Stimulated activated CD4-positive, alpha-beta T cell treated with anti-CD3 and anti-CD28 coated beads, Interleukin-12 subunit alpha, Interleukin-12 subunit beta, amount 100 ng/mL, for 24 hours (primary cell): ENCODE data around the gene ZNF280D.
"Not testable (repeated sequence)": the region's sequence is repeated elsewhere in the genome, so short reads cannot be mapped to it uniquely, and the experiment has no call there.

Source experiments
- DNase-seq, 2 experiments: peaks; one replicate each; pipeline ENCODE4 v3.0.0-alpha.2; 2020; ENCODE audit warnings: low read depth in 2 of 2

Gene ZNF280D

DNA sequence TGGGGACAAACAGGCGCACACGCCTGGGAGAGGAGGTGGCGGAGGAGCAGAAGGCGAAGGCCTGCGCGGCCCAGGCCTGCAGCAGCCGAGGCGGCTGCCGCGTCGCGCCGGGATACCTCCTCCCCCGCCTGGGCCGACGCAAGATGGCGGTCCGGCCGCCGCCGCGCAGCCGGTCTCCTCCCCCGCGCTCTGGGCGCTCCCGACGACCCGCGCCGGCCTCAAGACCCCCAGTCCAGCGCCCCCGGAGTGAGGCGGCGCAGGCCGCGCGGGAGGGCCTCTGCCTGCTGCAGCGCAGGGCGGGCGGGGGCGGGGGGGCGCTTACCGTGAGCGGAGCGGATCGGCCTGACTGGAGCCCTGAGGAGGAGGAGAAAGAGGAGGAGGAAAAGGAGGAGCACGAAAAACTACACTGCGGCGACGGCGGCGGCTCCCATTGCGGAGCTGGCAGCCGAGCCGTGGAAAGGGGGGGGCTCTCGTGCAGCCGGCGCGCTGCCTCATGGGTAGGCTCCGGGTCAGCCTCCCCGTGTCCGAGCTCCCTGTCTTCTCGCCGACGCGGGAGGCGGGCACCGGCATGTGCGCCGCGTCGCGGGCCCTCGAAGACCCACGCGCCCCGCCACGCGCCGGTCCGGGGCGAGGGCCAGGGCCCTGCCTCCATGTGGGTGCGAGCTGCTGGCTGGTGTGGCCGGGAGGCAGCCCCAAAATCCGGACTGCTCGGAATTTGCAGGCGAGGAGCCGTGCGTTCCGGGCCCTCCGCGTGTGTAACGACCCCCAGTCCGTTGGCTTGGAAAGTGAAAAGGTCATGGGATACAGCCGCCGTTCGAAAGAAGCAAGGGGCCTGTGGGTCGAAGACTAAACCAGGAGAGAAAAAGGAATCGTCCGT lies at the start of gene ZNF280D:
Gene ZNF280D (minus strand): TSS at position 374 of the 877 bp plus-strand sequence. CDS start 26,400 bp downstream, outside the sequence.
- peak; percentile 66 to 69 for DNase-seq

DNA sequence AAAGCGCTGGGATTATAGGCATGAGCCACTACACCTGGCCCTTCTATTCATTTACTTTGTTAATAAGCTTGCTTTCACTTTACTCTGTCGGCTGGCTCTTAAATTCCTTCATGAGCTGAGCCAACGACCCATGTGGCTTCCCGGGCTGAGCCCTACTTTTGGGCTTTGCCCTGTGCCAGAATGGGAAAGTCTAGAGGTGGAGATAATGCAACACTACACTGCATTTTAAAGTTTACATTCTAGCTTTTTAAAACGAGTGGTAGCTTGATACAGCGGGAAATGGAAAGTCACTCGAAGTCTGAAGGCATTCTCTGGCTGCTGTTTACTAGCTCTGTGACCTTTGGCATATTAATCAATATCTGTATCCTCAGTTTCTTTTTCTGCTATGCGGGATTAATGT lies 49.0 kb upstream of the ZNF280D start:
- DNase-seq, result no peak

- no peak for DNase-seq
These were observed 48.4 kb upstream of the ZNF280D start for GRCh38 chr15:56781666-56782065.

DNA sequence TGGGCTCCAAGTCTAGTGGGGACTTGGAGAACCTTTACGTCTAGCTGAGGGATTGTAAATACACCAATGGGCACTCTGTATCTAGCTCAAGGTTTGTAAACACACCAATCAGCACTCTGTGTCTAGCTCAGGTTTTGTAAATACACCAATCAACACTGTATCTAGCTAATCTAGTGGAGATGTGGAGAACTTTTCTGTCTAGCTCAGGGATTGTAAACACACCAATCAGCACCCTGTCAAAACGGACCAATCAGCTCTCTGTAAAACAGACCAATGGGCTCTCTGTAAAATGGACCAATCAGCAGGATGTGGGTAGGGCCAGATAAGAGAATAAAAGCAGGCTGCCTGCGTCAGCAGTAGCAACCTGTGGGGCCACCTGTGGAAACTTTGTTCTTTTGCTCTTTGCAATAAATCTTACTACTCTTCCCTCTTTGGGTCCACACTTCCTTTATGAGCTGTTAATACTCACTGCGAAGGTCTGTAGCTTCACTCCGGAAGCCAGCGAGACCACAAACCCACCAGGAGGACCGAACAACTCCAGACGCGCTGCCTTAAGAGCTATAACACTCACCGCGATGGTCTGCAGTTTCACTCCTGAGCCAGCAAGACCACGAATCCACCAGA lies 46.9 kb upstream of the ZNF280D start:
- not testable (repeated sequence) for DNase-seq

GRCh38 chr15:56779449-56779848 lies 46.1 kb upstream of the ZNF280D start:
- not testable (repeated sequence) for DNase-seq

- no peak for DNase-seq
These were observed 45.5 kb upstream of the ZNF280D start for GRCh38 chr15:56778761-56779160.

- no peak for DNase-seq
These were observed 43.5 kb upstream of the ZNF280D start for GRCh38 chr15:56776839-56777238.

DNA sequence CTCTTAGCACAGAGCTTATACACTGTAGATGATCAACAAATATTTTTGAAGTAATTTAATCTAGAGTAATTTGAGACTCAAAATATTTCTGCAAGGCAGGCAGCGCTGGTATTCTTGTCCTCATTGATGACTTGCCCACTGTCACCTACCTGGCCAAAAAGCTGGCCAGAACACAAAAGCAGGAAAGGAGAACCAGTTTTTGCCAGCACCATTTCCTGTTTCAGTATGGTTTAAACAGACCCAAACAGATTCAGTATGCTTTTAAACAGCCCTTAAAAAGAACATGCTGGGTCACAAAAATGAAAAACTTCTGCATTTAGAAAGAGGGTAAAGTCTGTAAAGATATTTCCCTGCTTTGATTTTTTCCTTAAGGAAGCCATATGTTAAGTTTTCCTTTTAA lies 42.3 kb upstream of the ZNF280D start:
- no peak for DNase-seq

GRCh38 chr15:56774356-56774755 lies 41.0 kb upstream of the ZNF280D start:
- DNase-seq, result no peak

GRCh38 chr15:56772868-56773639 lies 39.7 kb upstream of the ZNF280D start:
- no peak for DNase-seq

- DNase-seq, result no peak
These were observed 36.9 kb upstream of the ZNF280D start for GRCh38 chr15:56770173-56770572.

GRCh38 chr15:56767315-56767714 lies 34.0 kb upstream of the ZNF280D start:
- DNase-seq, result no peak

DNA sequence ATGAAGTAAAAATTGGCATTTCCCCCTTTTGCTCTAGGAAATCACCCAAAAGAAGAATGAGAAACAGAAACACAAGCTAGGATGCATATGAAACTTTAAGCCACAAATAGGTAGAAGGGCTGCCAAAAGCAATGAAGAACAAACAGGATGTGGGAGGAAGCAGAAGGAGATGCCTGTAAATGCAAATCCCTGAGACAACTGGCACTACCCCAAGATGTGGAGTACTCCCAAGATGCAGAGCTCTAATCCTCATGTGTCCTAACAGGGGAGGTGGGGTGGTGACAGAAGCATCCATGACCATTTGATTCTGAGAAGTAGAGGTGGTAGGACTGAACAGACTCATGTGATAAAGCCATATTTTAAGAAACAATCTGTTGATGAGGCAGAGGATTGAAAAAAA lies 31.9 kb upstream of the ZNF280D start:
- DNase-seq, result no peak

DNA sequence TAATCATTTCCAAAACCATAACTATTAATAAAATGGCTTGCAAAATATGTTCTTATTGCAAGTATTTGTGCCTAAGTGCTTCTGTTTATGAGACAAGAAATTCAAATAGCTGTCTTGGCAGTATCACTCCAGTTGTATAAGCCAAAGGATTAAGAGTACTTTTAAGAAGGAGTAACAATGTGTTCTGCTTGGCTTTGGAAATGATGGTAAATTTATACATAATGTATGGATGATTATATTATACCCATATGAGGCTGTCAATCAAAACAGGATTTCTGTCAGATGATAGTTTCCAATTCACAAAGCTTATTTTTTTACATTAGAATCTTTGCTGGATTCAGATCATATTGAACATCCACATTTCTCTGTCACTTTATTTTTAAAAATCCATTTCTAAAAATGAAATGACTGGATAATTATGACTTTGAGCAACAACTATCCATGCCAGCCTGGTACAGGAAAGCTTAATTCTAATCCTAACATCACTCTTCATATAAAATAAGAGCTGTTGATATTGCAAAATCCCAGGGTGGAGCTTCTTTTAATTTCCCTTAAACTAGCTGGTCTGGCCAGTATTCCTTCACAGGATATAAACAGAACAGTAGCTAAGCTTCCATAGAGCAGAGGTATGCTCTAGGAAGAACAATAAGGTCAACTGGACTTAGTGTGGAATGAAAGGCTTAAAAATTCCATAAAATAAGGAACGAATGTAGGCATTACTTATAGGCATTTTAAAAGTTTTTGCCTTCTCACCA lies 30.0 kb upstream of the ZNF280D start:
- DNase-seq, result no peak

DNA sequence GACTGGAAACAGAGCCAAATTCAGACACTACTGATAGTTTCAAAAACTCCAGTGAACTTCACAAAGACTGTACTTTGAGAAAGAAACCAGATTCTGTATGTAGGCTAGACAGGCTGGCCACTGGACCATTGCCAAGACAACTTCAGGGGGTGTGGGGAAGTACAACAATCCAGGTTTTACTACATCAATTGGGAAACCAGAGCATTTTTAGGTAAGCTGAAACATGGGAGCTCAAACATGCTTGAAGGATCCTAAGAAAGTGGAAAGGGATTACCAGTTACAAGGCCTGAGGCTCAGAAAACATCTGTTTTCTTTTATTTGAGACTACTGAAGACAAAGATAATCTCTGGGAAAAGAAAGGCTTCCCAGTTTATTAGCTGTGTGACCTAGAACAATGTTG lies 26.9 kb upstream of the ZNF280D start:
- DNase-seq, result no peak

GRCh38 chr15:56759450-56759845 lies 26.1 kb upstream of the ZNF280D start:
- no peak for DNase-seq

DNA sequence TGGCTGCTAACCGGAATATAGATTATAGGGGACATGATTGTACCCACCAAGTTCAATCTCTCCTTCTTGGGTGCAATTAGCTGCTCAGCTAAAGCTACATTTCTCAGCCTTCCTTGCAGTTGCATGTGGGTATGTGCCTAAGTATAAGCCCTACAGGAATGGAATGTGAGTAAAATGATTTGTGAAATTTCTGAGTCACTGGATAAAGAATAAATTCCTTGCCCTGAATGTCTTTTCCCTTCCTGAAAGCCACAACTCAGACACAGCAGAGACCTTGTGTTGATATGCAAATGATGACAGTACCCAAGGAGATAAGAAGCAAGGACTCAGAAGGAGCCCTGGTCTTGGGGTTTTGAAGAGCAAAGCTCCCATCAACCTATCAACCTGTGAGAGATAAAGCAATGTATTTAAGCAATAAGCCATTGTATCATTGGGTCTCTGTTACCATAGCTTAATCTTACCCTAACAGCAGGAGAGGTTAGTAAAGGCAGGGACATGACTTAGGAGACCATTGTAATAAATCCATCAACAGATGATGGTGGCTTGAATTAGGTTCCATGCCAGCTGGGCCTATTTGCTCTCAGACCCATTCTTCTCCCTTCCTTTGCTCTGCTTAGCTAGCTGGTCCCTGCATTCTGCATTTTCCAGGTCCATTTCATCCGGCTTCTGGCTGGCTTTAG lies 25.6 kb upstream of the ZNF280D start:
- DNase-seq, result no peak

DNA sequence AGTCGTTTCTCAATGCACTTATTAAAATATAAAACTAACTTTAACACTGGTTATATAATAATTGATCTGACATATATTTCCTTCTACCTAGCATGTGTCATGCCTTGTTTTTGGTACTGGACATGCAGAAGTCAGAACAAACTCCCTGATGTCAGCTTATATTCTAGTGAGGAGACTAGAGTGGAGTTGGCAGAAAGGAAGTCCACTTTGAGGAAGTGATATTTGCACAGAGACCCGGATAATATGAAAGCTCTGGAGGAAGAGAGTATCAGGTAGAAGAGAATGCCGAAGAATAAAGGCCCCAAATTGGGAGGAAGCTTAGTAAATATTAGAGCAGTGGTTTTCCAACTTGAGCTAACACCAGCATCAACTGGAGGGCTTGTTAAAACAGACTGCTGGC lies 24.6 kb upstream of the ZNF280D start:
- no peak for DNase-seq

- no peak for DNase-seq
These were observed 21.6 kb upstream of the ZNF280D start for GRCh38 chr15:56754772-56755370.

GRCh38 chr15:56752986-56753385 lies 19.7 kb upstream of the ZNF280D start:
- DNase-seq, result no peak

GRCh38 chr15:56749982-56750381 lies 16.7 kb upstream of the ZNF280D start:
- DNase-seq, result no peak
